ENCODE measurements around the gene GALNT17. TPM values are rescaled to one million over a fixed set of nuclear protein-coding genes. Genes with fewer than 3 reads are reported as not detected.
"Not testable (repeated sequence)": the region's sequence is repeated elsewhere in the genome, so short reads cannot be mapped to it uniquely, and the experiment has no call there.

The GALNT17 gene
- total RNA-seq, 1 experiment from 2014 or later = not detected

GRCh38 chr7:71705901-71706596 lies 574.1 kb downstream of the GALNT17 start:
- no peak for DNase-seq (ENCODE audit: low read depth)
- in situ Hi-C loops (cut with HindIII; ENCODE audit: low pct_unique_long_range_greater_than_20kb, low sequenced_read_pairs) = no loop called here

- DNase-seq (ENCODE audit: low read depth) = no peak
- in situ Hi-C loops (cut with HindIII; ENCODE audit: low pct_unique_long_range_greater_than_20kb, low sequenced_read_pairs) = no loop called here
Observed at GRCh38 chr7:71706597-71706975, 574.6 kb downstream of the GALNT17 start.

GRCh38 chr7:71707041-71707440 lies 575.1 kb downstream of the GALNT17 start:
- DNase-seq (ENCODE audit: low read depth) = no peak
- in situ Hi-C loops (cut with HindIII; ENCODE audit: low pct_unique_long_range_greater_than_20kb, low sequenced_read_pairs) = no loop called here

- in situ Hi-C loops (cut with HindIII; ENCODE audit: low pct_unique_long_range_greater_than_20kb, low sequenced_read_pairs) = no loop called here
- no peak for DNase-seq (ENCODE audit: low read depth)
Observed at GRCh38 chr7:71708710-71709109, 576.8 kb downstream of the GALNT17 start.

GRCh38 chr7:71710442-71710841 lies 578.5 kb downstream of the GALNT17 start:
- in situ Hi-C loops (cut with HindIII; ENCODE audit: low pct_unique_long_range_greater_than_20kb, low sequenced_read_pairs) = no loop called here
- DNase-seq (ENCODE audit: low read depth) = no peak

- in situ Hi-C loops (cut with HindIII; ENCODE audit: low pct_unique_long_range_greater_than_20kb, low sequenced_read_pairs) = no loop called here
- DNase-seq (ENCODE audit: low read depth) = no peak
Observed at GRCh38 chr7:71712653-71713180, 580.8 kb downstream of the GALNT17 start.

- no peak for DNase-seq (ENCODE audit: low read depth)
- in situ Hi-C loops (cut with HindIII; ENCODE audit: low pct_unique_long_range_greater_than_20kb, low sequenced_read_pairs) = no loop called here
Observed at GRCh38 chr7:71716690-71717089, 584.7 kb downstream of the GALNT17 start.

- no peak for DNase-seq (ENCODE audit: low read depth)
- in situ Hi-C loops (cut with HindIII; ENCODE audit: low pct_unique_long_range_greater_than_20kb, low sequenced_read_pairs) = no loop called here
Observed at GRCh38 chr7:71718563-71718962, 586.6 kb downstream of the GALNT17 start.

GRCh38 chr7:71721742-71722141 lies 589.8 kb downstream of the GALNT17 start:
- in situ Hi-C loops (cut with HindIII; ENCODE audit: low pct_unique_long_range_greater_than_20kb, low sequenced_read_pairs) = no loop called here
- DNase-seq (ENCODE audit: low read depth) = no peak

GRCh38 chr7:71723859-71724258 lies 591.9 kb downstream of the GALNT17 start:
- in situ Hi-C loops (cut with HindIII; ENCODE audit: low pct_unique_long_range_greater_than_20kb, low sequenced_read_pairs) = no loop called here
- DNase-seq (ENCODE audit: low read depth) = no peak

- DNase-seq (ENCODE audit: low read depth) = no peak
- in situ Hi-C loops (cut with HindIII; ENCODE audit: low pct_unique_long_range_greater_than_20kb, low sequenced_read_pairs) = no loop called here
Observed at GRCh38 chr7:71727347-71727746, 595.4 kb downstream of the GALNT17 start.

- in situ Hi-C loops (cut with HindIII; ENCODE audit: low pct_unique_long_range_greater_than_20kb, low sequenced_read_pairs) = no loop called here
Observed at GRCh38 chr7:71731740-71732139, 599.8 kb downstream of the GALNT17 start.

GRCh38 chr7:71733107-71733870 lies 601.3 kb downstream of the GALNT17 start:
- in situ Hi-C loops (cut with HindIII; ENCODE audit: low pct_unique_long_range_greater_than_20kb, low sequenced_read_pairs) = no loop called here
- DNase-seq (ENCODE audit: low read depth) = peak; percentile 65

More at GRCh38 chr7:71731740-71732139, 599.8 kb downstream of the GALNT17 start:
- no peak for DNase-seq (ENCODE audit: low read depth)

GRCh38 chr7:71735961-71736556 lies 604.1 kb downstream of the GALNT17 start:
- in situ Hi-C loops (cut with HindIII; ENCODE audit: low pct_unique_long_range_greater_than_20kb, low sequenced_read_pairs) = no loop called here

GRCh38 chr7:71737931-71738540 lies 606.1 kb downstream of the GALNT17 start:
- not testable (repeated sequence) for DNase-seq (ENCODE audit: low read depth)

More at GRCh38 chr7:71735961-71736556, 604.1 kb downstream of the GALNT17 start:
- peak; percentile 41 for DNase-seq (ENCODE audit: low read depth)

GRCh38 chr7:71739520-71740173 lies 607.7 kb downstream of the GALNT17 start:
- no peak for DNase-seq (ENCODE audit: low read depth)
- in situ Hi-C loops (cut with HindIII; ENCODE audit: low pct_unique_long_range_greater_than_20kb, low sequenced_read_pairs) = no loop called here

More at GRCh38 chr7:71737931-71738540, 606.1 kb downstream of the GALNT17 start:
- in situ Hi-C loops (cut with HindIII; ENCODE audit: low pct_unique_long_range_greater_than_20kb, low sequenced_read_pairs) = not testable (repeated sequence)

GRCh38 chr7:71740174-71740560 lies 608.2 kb downstream of the GALNT17 start:
- in situ Hi-C loops (cut with HindIII; ENCODE audit: low pct_unique_long_range_greater_than_20kb, low sequenced_read_pairs) = no loop called here
- no peak for DNase-seq (ENCODE audit: low read depth)

- in situ Hi-C loops (cut with HindIII; ENCODE audit: low pct_unique_long_range_greater_than_20kb, low sequenced_read_pairs) = no loop called here
- no peak for DNase-seq (ENCODE audit: low read depth)
Observed at GRCh38 chr7:71746006-71746405, 614.1 kb downstream of the GALNT17 start.
